SIG-M5 (cell line): ENCODE results near the gene ZFP64.
"Not testable (repeated sequence)": the region's sequence is repeated elsewhere in the genome, so short reads cannot be mapped to it uniquely, and the experiment has no call there.

Experiments used
- DNase-seq: peaks from one replicate; lab custom pipeline; 2025; lab: John Stamatoyannopoulos, UW

ZFP64 gene

DNA sequence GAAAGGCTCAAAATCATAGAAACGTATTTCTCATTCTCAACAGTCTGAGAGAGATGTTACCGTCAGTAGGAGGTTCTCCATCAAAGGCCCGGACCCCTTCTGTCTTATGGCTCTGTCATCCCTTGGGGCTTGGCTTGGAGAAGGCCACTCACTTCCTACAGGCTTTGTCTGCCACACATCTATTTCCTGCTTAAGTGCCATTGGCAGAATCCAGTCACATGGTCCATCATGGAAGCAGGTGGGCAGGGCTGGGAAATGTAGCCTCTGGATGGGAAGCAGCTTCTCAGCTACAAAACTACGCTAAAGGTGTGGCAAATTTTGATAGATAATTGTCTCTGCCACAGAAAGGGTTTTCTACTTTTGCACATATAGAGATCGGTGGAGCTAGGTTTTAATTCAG, 12.6 kb upstream of the ZFP64 start:
- DNase-seq, result no peak

- DNase-seq, result no peak
Measured at GRCh38 chr20:52201395-52201794, 9.8 kb upstream of the ZFP64 start.

DNA sequence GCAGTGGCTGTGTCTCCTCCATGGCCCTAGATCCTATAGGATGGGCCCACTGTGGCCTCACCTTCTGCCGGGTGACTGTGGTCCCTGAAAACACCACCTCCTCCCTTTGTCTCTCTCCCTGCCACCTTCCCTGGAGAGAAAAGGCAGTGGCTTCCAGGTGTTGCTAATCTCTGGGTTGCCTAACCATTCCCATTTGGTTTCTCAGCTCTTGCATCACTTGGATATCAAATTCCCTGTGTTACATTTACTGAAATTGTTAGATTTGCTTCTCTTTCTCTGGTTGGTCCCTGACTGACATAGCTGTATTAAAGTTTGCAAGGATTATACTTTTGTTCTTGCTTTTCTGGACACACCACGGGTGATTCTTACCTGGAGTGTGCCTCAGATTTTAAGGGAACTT, 9.3 kb upstream of the ZFP64 start:
- DNase-seq, result no peak

- no peak for DNase-seq
Measured at GRCh38 chr20:52196845-52197244, 5.3 kb upstream of the ZFP64 start.

DNA sequence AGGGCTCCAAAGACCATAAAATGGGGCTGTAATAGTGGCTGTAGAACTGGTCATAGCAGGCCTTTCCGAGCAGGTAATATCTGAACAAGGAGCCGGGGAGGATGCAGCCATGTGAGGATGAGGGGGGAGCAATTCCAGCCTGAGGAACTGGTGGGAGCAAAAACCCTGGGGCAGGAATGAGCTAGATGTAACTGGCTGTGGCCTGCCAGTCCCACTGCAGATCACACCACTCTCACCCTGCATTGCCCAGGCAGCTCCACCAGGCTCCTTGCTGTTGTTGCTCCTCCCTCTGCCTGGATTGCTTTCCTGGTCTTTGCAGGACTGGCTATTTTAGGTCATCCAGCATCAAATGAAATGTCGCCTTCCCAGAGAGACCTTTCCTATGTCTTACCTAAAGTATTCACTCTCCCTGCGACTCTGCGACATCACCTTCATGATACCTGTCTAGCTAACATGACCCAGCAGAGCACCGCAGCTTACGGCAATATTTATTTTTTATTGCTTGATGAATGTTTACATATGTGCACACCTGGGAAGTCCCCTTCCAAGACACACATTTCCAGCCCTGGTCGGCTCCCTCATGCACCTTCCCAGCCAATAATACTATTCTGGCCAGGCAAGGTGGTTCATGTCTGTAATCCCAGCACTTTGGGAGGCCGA, 2.4 kb upstream of the ZFP64 start:
- DNase-seq, result no peak

DNA sequence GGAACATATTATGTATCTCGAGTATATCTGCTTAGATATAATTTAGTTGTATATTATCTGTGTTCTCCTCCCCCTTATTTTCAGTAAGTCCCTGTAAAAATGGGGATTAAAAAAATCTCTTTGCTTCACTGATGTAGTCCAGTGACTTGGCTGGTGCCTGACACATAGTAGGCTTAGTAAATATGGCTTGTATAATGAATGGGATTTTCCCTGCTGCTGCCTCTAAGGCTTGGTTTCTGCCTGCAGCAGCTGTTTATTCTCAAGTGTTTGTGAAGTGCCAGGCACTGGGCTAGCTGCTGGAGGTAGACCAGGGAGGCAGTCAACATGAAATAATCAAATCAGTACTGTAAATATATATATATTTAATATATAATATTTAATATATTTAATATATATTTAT, 1.6 kb upstream of the ZFP64 start:
- no peak for DNase-seq

GRCh38 chr20:52192719-52193007, 1.1 kb upstream of the ZFP64 start:
- not testable (repeated sequence) for DNase-seq

GRCh38 chr20:52191916-52192718, 538 bp upstream of the ZFP64 start:
- DNase-seq, result no peak

DNA sequence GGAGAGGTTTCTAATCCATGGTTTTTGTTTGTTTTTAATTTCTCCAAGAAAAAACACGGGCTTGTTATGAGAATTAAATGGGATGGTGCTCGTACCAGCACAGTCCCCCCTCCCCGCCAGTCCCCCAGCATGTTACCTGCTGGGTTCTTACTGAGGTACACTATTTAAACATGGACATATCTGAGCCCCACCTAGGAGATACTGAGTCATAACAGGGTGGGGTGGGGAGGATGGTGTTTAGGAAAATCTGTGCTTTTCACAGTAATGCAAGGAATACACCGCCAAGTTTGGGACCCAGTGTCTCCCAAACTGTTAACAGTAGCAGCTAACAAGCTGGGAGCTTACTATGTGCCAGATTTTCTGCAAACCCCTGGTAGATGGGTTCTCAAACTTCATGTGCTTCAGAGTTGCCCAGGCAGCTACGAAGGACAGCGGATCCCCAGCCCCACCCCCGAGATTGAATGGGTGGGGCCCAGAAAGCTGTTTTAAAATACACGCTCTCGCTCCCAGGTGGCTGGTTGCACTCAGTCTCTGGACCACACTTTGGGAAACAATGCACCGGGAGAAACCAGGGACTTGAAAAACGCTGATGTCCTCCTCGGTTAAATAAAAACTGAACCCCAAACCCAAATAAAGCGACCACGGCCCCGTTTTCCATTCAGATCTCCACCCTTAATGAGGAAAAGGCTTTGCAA, 995 bp downstream of the ZFP64 start:
- DNase-seq, result no peak

GRCh38 chr20:52181766-52182165, 9.8 kb downstream of the ZFP64 start:
- no peak for DNase-seq

DNA sequence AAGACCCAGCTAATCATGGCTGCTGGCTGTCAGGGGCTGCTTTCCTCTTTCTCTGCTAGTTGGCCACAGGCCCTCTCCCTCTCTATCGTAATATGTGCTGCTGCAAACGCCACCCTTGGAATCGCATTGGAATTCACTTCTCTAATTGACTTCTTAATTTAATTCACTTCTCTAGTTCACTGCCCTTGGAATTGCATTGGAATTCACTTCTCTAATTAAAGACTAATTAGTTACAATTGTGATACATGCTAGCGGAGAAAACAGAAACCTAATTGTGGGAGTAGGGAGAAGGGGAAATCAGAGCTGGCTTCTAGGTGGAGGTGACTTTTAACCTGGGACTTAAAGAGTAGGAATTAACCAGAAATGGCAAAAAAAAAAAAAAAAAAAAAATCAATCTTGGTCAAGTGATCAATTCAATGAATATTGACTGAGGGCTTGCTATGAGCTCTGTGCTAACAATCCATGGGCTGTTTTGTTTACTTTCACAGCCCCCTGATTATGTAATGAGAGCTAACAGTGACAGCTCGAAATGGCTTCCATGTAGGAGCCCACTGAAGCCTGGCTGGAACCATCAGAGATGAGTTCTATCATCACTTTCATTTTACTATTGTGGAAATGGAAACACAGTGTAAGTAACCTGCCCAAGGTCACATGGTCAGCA, 11.3 kb downstream of the ZFP64 start:
- no peak for DNase-seq

- no peak for DNase-seq
Measured at GRCh38 chr20:52179331-52180179, 12.0 kb downstream of the ZFP64 start.

- no peak for DNase-seq
Measured at GRCh38 chr20:52178691-52179090, 12.9 kb downstream of the ZFP64 start.

DNA sequence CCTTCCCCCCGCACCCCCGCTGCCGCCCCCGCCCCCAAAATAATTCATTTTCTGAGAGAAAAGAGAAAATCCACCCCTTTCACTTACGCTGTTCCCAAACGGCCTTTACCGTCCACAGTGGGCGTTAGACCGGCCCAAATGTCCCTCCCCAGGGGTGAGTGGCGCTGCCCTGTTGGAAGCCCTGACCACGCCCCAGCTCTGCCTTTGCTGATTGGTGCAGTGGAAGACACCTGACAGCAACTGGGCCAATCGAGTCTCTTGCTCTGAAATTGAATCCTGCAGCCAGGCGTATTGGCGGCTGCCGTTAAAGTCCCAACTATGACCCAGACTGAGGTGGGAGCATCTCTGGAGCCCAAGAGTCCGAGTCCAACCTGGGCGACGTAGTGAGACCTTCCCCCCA, 15.7 kb downstream of the ZFP64 start:
- no peak for DNase-seq

- DNase-seq, result no peak
Measured at GRCh38 chr20:52172392-52173047, 19.1 kb downstream of the ZFP64 start.

DNA sequence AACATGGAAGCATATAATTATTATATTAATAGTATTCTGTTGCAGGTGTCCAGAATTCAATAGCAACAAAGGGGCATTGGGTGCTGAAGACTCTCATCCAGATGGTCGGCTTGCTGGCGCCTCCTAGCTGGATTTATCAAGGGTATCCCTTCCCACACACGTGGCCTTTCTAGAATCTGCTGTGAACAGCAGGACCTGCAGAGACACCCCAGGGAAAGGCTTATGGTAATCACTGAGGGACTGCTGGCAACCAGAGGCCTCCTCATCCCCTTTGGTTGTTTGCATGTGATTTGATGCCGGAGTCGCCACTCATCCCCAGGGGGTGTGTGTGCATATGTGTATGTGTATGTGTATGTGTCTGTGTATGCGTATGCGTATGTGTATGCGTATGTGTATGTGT, 20.6 kb downstream of the ZFP64 start:
- no peak for DNase-seq

DNA sequence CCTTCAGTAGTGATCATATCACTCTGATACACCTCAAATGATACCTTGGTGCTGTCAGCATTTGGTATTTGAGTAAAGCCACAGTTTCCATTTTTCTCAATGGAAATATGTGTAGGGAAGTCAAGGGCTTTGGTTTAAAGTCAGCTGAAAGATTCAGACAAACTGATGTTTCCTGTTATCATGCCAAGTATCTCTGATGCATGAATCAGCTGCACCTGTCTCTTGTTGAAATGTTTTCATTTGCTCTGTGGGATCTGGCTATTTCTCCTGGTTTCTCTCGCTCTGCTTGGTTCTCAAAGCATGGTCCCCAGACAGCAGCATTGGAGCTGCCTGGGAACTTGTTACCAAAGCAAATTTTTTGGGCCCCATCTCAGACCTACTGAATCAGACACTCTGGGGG, 23.5 kb downstream of the ZFP64 start:
- no peak for DNase-seq

DNA sequence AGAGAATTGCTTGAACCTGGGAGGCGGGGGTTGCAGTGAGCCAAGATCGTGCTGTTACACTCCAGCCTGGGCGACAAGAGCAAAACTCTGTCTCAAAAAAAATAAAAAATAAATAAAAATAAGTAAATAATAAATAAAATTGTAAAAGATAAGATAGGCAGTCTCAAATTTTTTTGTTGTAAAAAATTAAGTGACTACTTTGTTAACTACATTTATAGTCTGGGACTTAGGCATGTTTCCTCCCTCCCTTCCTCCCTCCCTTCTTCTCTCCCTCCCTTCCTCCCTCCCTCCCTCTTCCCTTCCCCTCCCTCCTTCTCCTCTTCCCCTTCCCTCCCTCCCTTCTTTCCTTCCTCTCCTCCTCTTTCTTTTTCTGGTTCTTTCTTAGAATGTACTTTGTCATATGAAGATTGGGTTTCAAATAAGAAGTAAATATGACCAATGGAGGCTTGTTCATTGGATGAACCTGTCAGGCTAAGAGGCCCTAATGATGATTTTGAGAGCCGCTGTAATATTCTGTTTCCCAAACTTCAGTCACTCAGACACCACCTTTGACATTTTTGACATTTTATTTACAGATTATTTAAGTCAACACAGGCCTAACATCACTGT, 24.2 kb downstream of the ZFP64 start:
- no peak for DNase-seq

- DNase-seq, result no peak
Measured at GRCh38 chr20:52166150-52166549, 25.4 kb downstream of the ZFP64 start.

- no peak for DNase-seq
Measured at GRCh38 chr20:52160621-52161204, 30.9 kb downstream of the ZFP64 start.
